Neutrophil (primary cell): Measurements from ENCODE around the gene EPAS1.

Experiments used
- H3K27ac ChIP-seq: fragments of 200-600 bp; sonication (generic); 2 replicates; pipeline ENCODE4 v1.5.1; 2016; ENCODE audit warnings: mild to moderate bottlenecking, moderate library complexity
- H3K27me3 ChIP-seq: fragments of 200-600 bp; sonication (generic); 2 replicates; pipeline ENCODE4 v1.6.0; 2016; ENCODE audit warnings: mild to moderate bottlenecking
- H3K36me3 ChIP-seq: fragments of 200-600 bp; sonication (generic); 2 replicates; pipeline ENCODE4 v1.5.1; 2017
- H3K4me1 ChIP-seq, 2 experiments: fragments of 200-600 bp in 1 of 2; sonication (generic) in 1 of 2; 1 replicate in 1 of 2; 2 replicates in 1 of 2; pipeline versions ENCODE4 v1.5.1 to v1.6.1; 2013 to 2016; ENCODE audit warnings: low read depth in 1 of 2, low read length in 1 of 2, mild to moderate bottlenecking in 1 of 2, moderate library complexity in 1 of 2; ENCODE audit not compliant: control insufficient read depth in 1 of 2, insufficient read depth in 1 of 2
- H3K4me3 ChIP-seq, 2 experiments: fragments of 200-600 bp in 1 of 2; sonication (generic) in 1 of 2; 1 replicate in 1 of 2; 2 replicates in 1 of 2; pipeline ENCODE4 v1.5.1; 2013 to 2016; ENCODE audit warnings: low read depth in 1 of 2, low read length in 1 of 2, mild to moderate bottlenecking in 1 of 2, moderate library complexity in 1 of 2
- H3K9me3 ChIP-seq: fragments of 200-600 bp; sonication (generic); 2 replicates; pipeline ENCODE4 v1.5.1; 2016
- CTCF ChIP-seq: fragments of 200-600 bp; sonication (generic); IDR thresholded peaks from 2 replicates; pipeline ENCODE4 v1.5.1; 2016; ENCODE audit warnings: antibody characterized with exemption

EPAS1 gene

GRCh38 chr2:46386763-46387162 is 89.6 kb downstream of the EPAS1 start:
- H3K27ac ChIP-seq, result peak overlapping the region; percentile 80
- no peaks in the 10 kb centered on the region for H3K27me3 ChIP-seq

GRCh38 chr2:46387292-46387691 is 90.1 kb downstream of the EPAS1 start:
- no peak for TF ChIP-seq CTCF
- no peak overlapping the region for H3K4me3 ChIP-seq
- peak overlapping the region; percentile 80 for H3K27ac ChIP-seq
- H3K4me1 ChIP-seq, result peaks cover 38 to 45% of the 10 kb centered on the region in 2 experiments
- H3K9me3 ChIP-seq, result no peaks in the 10 kb centered on the region
- no peaks in the 10 kb centered on the region for H3K36me3 ChIP-seq
- H3K27me3 ChIP-seq, result no peaks in the 10 kb centered on the region

More at GRCh38 chr2:46386763-46387162, 89.6 kb downstream of the EPAS1 start:
- TF ChIP-seq CTCF, result no peak
- Histone ChIP-seq H3K4me3 (no peak overlapping the region), H3K36me3 (no peaks in the 10 kb centered on the region), H3K9me3 (no peaks in the 10 kb centered on the region), H3K4me1 (peaks cover 38 to 45% of the 10 kb centered on the region in 2 experiments)

GRCh38 chr2:46387886-46388515 is 90.8 kb downstream of the EPAS1 start:
- H3K27ac ChIP-seq, result peak overlapping the region; percentile 80
- H3K4me3 ChIP-seq, result no peak overlapping the region
- no peaks in the 10 kb centered on the region for H3K27me3 ChIP-seq
- peaks cover 38 to 45% of the 10 kb centered on the region in 2 experiments for H3K4me1 ChIP-seq
- no peaks in the 10 kb centered on the region for H3K9me3 ChIP-seq
- no peaks in the 10 kb centered on the region for H3K36me3 ChIP-seq
- no peak for TF ChIP-seq CTCF

- Histone ChIP-seq H3K36me3 (no peaks in the 10 kb centered on the region), H3K4me3 (no peak overlapping the region), H3K27me3 (no peaks in the 10 kb centered on the region), H3K9me3 (no peaks in the 10 kb centered on the region), H3K27ac (peak overlapping the region; percentile 80), H3K4me1 (peaks cover 38 to 45% of the 10 kb centered on the region in 2 experiments)
- no peak for TF ChIP-seq CTCF
Measured at GRCh38 chr2:46388881-46389280, 91.7 kb downstream of the EPAS1 start.

GRCh38 chr2:46389417-46389916 is 92.3 kb downstream of the EPAS1 start:
- Histone ChIP-seq H3K36me3 (no peaks in the 10 kb centered on the region), H3K4me1 (peaks cover 41 to 51% of the 10 kb centered on the region in 2 experiments), H3K4me3 (no peak overlapping the region), H3K27me3 (no peaks in the 10 kb centered on the region), H3K27ac (peak overlapping the region; percentile 80), H3K9me3 (no peaks in the 10 kb centered on the region)
- TF ChIP-seq CTCF, result no peak
